Lower leg skin (tissue), 4 donors: ENCODE data around the gene PTPRU. TPM values are rescaled to one million over a fixed set of nuclear protein-coding genes. Genes with fewer than 3 reads are reported as not detected.
"Not testable (repeated sequence)": the region's sequence is repeated elsewhere in the genome, so short reads cannot be mapped to it uniquely, and the experiment has no call there.

Source experiments
- DNase-seq, 2 donors: peaks; one replicate each; pipeline ENCODE4 v3.0.0-alpha.2; 2019; ENCODE audit warnings: low spot score in 2 of 2
- H3K4me3 ChIP-seq: fragments of 200-600 bp; sonication (generic); 2 replicates; pipeline ENCODE4 v1.5.1; 2017; ENCODE audit warnings: mild to moderate bottlenecking, low read depth; ENCODE audit not compliant: poor library complexity, severe bottlenecking
- CTCF ChIP-seq, 3 donors: fragments of 450-650 bp; IDR thresholded peaks; one replicate each; pipeline ENCODE4 v1.5.1; 2016; ENCODE audit warnings: antibody characterized with exemption in 3 of 3, mild to moderate bottlenecking in 3 of 3, moderate library complexity in 2 of 3
- POLR2A ChIP-seq, 2 donors: fragments of 450-650 bp; IDR thresholded peaks; one replicate each; pipeline ENCODE4 v1.6.1; 2016 to 2017; ENCODE audit warnings: antibody characterized with exemption in 2 of 2, mild to moderate bottlenecking in 1 of 2, moderate library complexity in 1 of 2
- WGBS, 2 donors: methylation state at CpG; one replicate each; pipeline ENCODE4 v1.1.5; 2018; 5-methylcytosine and 5-hydroxymethylcytosine counted together
- intact Hi-C: fragments of 100-400 bp; cut with DNase I; formaldehyde crosslinking; loops from one replicate; pipeline ENCODE4 v1.15.0; 2023; ENCODE audit warnings: low total_unique reads
- total RNA-seq, 4 donors: library from RNA; depleted of rRNA; stranded (reverse); fragments of >200 nt; gene quantifications; one replicate each; pipeline ENCODE4 v1.1.0, GENCODE V29; 2016

PTPRU gene
- total RNA-seq, 4 donors from 2014 or later, result 15.9 to 56.3 (median 30.6) TPM

- 79 to 82% methylated on average over 6 of the region's 6 CpGs for WGBS, 2 donors
- intact Hi-C loops, result no loop called here
- no peak overlapping the region for H3K4me3 ChIP-seq
- DNase-seq, result no peak
- TF ChIP-seq CTCF (IDR thresholded peaks at IDR 0.05), result no peak
- TF ChIP-seq POLR2A (IDR thresholded peaks at IDR 0.05), result no peak
Observed at GRCh38 chr1:29309075-29309474, 72.8 kb downstream of the PTPRU start.

- WGBS, 2 donors, result 88 to 99% methylated on average over 5 of the region's 5 CpGs
- no peak overlapping the region for H3K4me3 ChIP-seq
- intact Hi-C loops, result no loop called here
- no peak for DNase-seq
- no peak for TF ChIP-seq POLR2A (IDR thresholded peaks at IDR 0.05)
- TF ChIP-seq CTCF (IDR thresholded peaks at IDR 0.05), result no peak
Observed at GRCh38 chr1:29309621-29310020, 73.3 kb downstream of the PTPRU start.

GRCh38 chr1:29310616-29311180 lies 74.4 kb downstream of the PTPRU start:
- DNase-seq, result no peak
- no peak for TF ChIP-seq CTCF (IDR thresholded peaks at IDR 0.05)
- TF ChIP-seq POLR2A (IDR thresholded peaks at IDR 0.05), result no peak
- intact Hi-C loops, result no loop called here
- 85 to 90% methylated on average over 9 of the region's 9 CpGs for whole genome bisulfite sequencing, 2 donors
- H3K4me3 ChIP-seq, result no peak overlapping the region

GRCh38 chr1:29311352-29312030 lies 75.2 kb downstream of the PTPRU start:
- 88 to 93% methylated on average over 14 to 16 of the region's 16 CpGs for WGBS, 2 donors
- no peak for DNase-seq
- TF ChIP-seq POLR2A (IDR thresholded peaks at IDR 0.05) (no peak), CTCF (IDR thresholded peaks at IDR 0.05) (no peak)
- intact Hi-C loops, result no loop called here
- no peak overlapping the region for H3K4me3 ChIP-seq

GRCh38 chr1:29312469-29313461 lies 76.4 kb downstream of the PTPRU start:
- TF ChIP-seq POLR2A (IDR thresholded peaks at IDR 0.05), result no peak
- no peak for TF ChIP-seq CTCF (IDR thresholded peaks at IDR 0.05)
- 91 to 92% methylated on average over 21 to 24 of the region's 24 CpGs for WGBS, 2 donors
- intact Hi-C loops, result no loop called here
- H3K4me3 ChIP-seq, result no peak overlapping the region
- no peak for DNase-seq

GRCh38 chr1:29314685-29315084 lies 78.4 kb downstream of the PTPRU start:
- H3K4me3 ChIP-seq, DNase-seq, intact Hi-C loops: not testable (repeated sequence)
- 84 to 87% methylated on average over 8 of the region's 8 CpGs for WGBS, 2 donors
